H1 (cell line): Measurements from ENCODE around the gene TMC4. TPM values are rescaled to one million over a fixed set of nuclear protein-coding genes. Genes with fewer than 3 reads are reported as not detected.

ENCODE experiments used
- CBX8 ChIP-seq: fragments of 300-800, 300-1000 bp; sonication (generic); IDR thresholded peaks from 2 replicates; pipeline ENCODE4 v1.7.1; 2016; ENCODE audit warnings: low read depth, low read length, borderline replicate concordance
- GABPA ChIP-seq: IDR thresholded peaks from 2 replicates; pipeline ENCODE4 v1.6.1; 2011; ENCODE audit warnings: mild to moderate bottlenecking, low read length, moderate library complexity, borderline replicate concordance; ENCODE audit not compliant: insufficient read depth
- JUN ChIP-seq: IDR thresholded peaks from 2 replicates; pipeline ENCODE4 v1.6.1; 2011; ENCODE audit warnings: low read depth, mild to moderate bottlenecking, improper control_type of control experiment, low read length
- SIX5 ChIP-seq: IDR thresholded peaks from 2 replicates; pipeline ENCODE4 v1.6.1; 2011; ENCODE audit warnings: mild to moderate bottlenecking, low read depth, low read length
- polyA plus RNA-seq, 7 experiments: library from polyadenylated mRNA; depleted of rRNA in 3 of 7; stranded (reverse) in 5 of 7; unstranded in 2 of 7; fragments of >200 nt in 5 of 7; fragments of 200-250 nt in 2 of 7; gene quantifications; 1 replicate in 5 of 7; 2 replicates in 1 of 7; 4 replicates in 1 of 7; pipeline versions ENCODE4 v1.2.1 to v1.2.3, GENCODE V29; 2011 to 2013; ENCODE audit warnings: missing spikeins in 2 of 7, mixed read lengths in 2 of 7
- total RNA-seq: library from RNA; stranded (reverse); fragmentation: NEBNext Ultra II Directional; extraction: Animal tissue kit (Norgen Biotek cat#: 25700); gene quantifications from 2 replicates; pipeline ENCODE4 v1.2.1, GENCODE V29; 2021

The TMC4 gene
- total and polyA plus RNA-seq, 2 of the 8 experiments (the other 6 are each of a cell fraction or from before 2014, with no cell fraction given) = 5.5 to 6.3 TPM

- no peak for TF ChIP-seq SIX5
- no peak for TF ChIP-seq GABPA
- TF ChIP-seq JUN = no peak
- TF ChIP-seq CBX8 = no peak
- TF ChIP-seq, all 59 proteins: peak for 0
These were observed 21.5 kb downstream of the TMC4 start (continued) for GRCh38 chr19:54151362-54152035.
